ENCODE results near the gene PRRX1.

PRRX1 gene

DNA sequence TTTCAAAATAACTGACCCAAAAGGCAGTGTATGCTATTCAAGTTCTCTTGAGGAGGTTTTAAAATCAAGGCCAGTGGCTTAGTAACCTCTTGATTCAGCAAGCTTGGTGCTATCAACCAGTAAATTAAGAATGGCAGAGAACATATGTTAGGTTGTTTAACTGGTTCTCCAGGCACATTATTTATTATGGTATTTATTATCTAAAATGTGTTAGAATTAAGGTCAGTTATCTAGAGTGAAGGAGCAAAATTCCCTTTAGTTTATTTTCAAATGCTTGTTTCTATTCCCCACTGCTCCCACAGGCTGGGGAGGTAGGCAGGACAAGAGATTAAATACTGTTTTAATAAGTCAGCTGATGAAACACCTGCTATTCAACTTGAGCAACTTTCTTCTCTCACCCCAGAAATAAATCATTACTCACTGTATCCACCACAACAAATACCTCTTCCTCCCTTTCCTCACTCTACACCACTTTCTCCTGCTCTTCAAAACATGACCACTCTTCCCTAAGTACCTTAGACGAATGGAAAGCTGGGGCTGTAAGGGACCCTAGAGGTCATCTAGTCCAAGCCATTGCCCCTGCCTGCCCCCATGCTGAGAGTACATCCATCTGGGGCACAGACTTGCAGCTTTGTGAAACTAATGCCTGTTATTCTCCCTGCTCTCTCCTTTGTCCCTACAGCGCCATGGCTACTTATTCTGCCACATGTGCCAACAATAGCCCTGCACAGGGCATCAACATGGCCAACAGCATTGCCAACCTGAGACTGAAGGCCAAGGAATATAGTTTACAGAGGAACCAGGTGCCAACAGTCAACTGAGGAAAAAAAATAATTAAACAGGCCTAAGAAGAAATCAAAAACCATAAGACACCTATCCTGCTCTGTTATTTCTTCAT lies 71.7 kb downstream of the PRRX1 start:
- no peak for TF ChIP-seq BHLHE40 (IDR thresholded peaks at IDR 0.05; ENCODE audit: borderline replicate concordance)
- TF ChIP-seq NFRKB (IDR thresholded peaks at IDR 0.05), result no peak
- TF ChIP-seq SUZ12 (IDR thresholded peaks at IDR 0.05), result no peak
- no peak for TF ChIP-seq ELF4 (IDR thresholded peaks at IDR 0.05)
- no peak for TF ChIP-seq L3MBTL2 (conservative IDR thresholded peaks at IDR 0.05)
- TF ChIP-seq FOXM1 (IDR thresholded peaks at IDR 0.05; ENCODE audit: borderline replicate concordance), result no peak
- no peak for TF ChIP-seq FOXK2 (IDR thresholded peaks at IDR 0.05)
- no peak for TF ChIP-seq FOXA1 (IDR thresholded peaks at IDR 0.05)
- CTCF ChIA-PET, result no interaction called here

DNA sequence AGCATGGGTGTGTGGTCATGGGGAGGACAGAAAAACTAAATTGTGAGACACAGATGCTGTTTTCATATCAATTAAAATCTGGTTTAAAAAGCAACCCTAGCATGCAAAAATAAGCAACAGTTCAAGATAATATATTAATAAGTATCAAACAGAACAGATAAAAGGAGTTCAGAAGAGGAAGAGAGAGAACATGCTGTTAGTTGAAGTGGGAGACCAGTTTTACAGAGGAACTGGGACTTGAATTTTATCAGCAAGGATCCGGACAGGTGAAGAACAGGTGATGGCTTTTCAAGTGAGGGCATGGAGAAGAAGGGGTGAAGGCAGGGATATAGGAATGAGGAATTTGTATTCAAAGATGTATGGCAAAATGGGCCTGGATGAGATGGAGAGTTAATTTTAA lies 75.9 kb downstream of the PRRX1 start:
- CTCF ChIA-PET, result no interaction called here
- POLR2A ChIA-PET, result no interaction called here
- DNase-seq (ENCODE audit: extremely low spot score), result no peak
- TF ChIP-seq FOXM1 (IDR thresholded peaks at IDR 0.05; ENCODE audit: borderline replicate concordance) (no peak), SUZ12 (IDR thresholded peaks at IDR 0.05) (no peak), SP1 (IDR thresholded peaks at IDR 0.05) (no peak), L3MBTL2 (conservative IDR thresholded peaks at IDR 0.05) (no peak), FOXK2 (IDR thresholded peaks at IDR 0.05) (no peak), ARNT (IDR thresholded peaks at IDR 0.05) (no peak), LEF1 (IDR thresholded peaks at IDR 0.05; ENCODE audit: borderline replicate concordance) (no peak), HDGF (IDR thresholded peaks at IDR 0.05; ENCODE audit: borderline replicate concordance) (no peak), ELF4 (IDR thresholded peaks at IDR 0.05) (no peak), NFRKB (IDR thresholded peaks at IDR 0.05) (no peak)

More for the DNA sequence above, 71.7 kb downstream of the PRRX1 start:
- DNase-seq (ENCODE audit: extremely low spot score), result no peak
- POLR2A ChIA-PET, result no interaction called here

DNA sequence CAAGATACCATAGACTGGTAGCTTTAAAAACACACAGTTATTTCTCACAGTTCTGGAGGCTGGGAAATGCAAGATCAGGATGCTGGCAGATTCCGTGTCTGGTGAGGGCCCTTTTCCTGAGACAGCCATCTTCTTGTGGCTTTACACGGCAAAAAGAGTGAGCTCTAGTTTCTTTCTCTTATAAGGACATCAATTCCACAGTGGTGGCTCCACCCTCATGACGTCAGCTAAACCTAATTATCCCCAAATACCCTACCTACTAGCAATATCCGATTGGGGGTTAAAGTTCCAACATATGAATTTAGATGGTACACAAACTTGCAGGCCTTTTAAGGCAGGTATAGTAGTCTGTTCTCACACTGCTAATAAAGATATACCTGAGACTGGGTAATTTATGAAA lies 77.7 kb downstream of the PRRX1 start:
- DNase-seq (ENCODE audit: extremely low spot score), result no peak
- POLR2A ChIA-PET, result no interaction called here
- TF ChIP-seq BHLHE40 (IDR thresholded peaks at IDR 0.05; ENCODE audit: borderline replicate concordance) (no peak), FOXK2 (IDR thresholded peaks at IDR 0.05) (no peak), TARDBP (IDR thresholded peaks at IDR 0.05) (no peak), ELF4 (IDR thresholded peaks at IDR 0.05) (no peak), CTBP1 (IDR thresholded peaks at IDR 0.05; ENCODE audit: borderline replicate concordance) (no peak), HDGF (IDR thresholded peaks at IDR 0.05; ENCODE audit: borderline replicate concordance) (no peak), FOXM1 (IDR thresholded peaks at IDR 0.05; ENCODE audit: borderline replicate concordance) (no peak), NFRKB (IDR thresholded peaks at IDR 0.05) (no peak), LEF1 (IDR thresholded peaks at IDR 0.05; ENCODE audit: borderline replicate concordance) (no peak), ARNT (IDR thresholded peaks at IDR 0.05) (no peak), ZNF384 (IDR thresholded peaks at IDR 0.05) (no peak), SUZ12 (IDR thresholded peaks at IDR 0.05) (no peak), L3MBTL2 (conservative IDR thresholded peaks at IDR 0.05) (no peak), FOXA1 (IDR thresholded peaks at IDR 0.05) (no peak), SP1 (IDR thresholded peaks at IDR 0.05) (no peak)
- TF ChIP-seq, protein P1, sequence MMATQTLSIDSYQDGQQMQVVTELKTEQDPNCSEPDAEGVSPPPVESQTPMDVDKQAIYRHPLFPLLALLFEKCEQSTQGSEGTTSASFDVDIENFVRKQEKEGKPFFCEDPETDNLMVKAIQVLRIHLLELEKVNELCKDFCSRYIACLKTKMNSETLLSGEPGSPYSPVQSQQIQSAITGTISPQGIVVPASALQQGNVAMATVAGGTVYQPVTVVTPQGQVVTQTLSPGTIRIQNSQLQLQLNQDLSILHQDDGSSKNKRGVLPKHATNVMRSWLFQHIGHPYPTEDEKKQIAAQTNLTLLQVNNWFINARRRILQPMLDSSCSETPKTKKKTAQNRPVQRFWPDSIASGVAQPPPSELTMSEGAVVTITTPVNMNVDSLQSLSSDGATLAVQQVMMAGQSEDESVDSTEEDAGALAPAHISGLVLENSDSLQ (IDR thresholded peaks at IDR 0.05), result no peak
- CTCF ChIA-PET, result no interaction called here

DNA sequence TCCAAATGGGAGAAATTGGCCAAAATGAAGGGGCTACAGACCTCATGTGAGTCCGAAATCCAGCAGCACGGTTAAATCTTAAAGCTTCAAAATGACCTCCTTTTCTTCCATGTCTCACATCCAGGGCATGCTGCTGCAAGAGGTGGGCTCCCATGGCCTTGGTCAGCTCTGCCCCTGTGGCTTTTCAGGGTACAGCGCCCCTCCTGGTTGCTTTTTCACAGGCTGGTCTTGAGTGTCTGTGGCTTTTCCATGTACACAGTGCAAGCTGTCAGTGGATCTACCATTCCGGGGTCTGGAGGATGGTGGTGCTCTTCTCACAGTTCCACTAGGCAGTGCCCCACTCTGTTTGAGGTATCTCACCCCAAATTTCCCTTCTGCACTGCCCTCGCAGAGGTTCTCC lies 78.7 kb downstream of the PRRX1 start:
- no peak for TF ChIP-seq BHLHE40 (IDR thresholded peaks at IDR 0.05; ENCODE audit: borderline replicate concordance)
- no peak for TF ChIP-seq ELF4 (IDR thresholded peaks at IDR 0.05)
- no peak for TF ChIP-seq CTBP1 (IDR thresholded peaks at IDR 0.05; ENCODE audit: borderline replicate concordance)
- no peak for TF ChIP-seq HDGF (IDR thresholded peaks at IDR 0.05; ENCODE audit: borderline replicate concordance)
- TF ChIP-seq NFRKB (IDR thresholded peaks at IDR 0.05), result no peak
- TF ChIP-seq ARNT (IDR thresholded peaks at IDR 0.05), result no peak
- no peak for TF ChIP-seq L3MBTL2 (conservative IDR thresholded peaks at IDR 0.05)
- TF ChIP-seq, protein P1 (IDR thresholded peaks at IDR 0.05), result no peak
- TF ChIP-seq FOXM1 (IDR thresholded peaks at IDR 0.05; ENCODE audit: borderline replicate concordance), result no peak
- no peak for TF ChIP-seq TARDBP (IDR thresholded peaks at IDR 0.05)
- no peak for TF ChIP-seq FOXK2 (IDR thresholded peaks at IDR 0.05)
- TF ChIP-seq ZNF384 (IDR thresholded peaks at IDR 0.05), result no peak
- TF ChIP-seq FOXA1 (IDR thresholded peaks at IDR 0.05), result no peak
- TF ChIP-seq SUZ12 (IDR thresholded peaks at IDR 0.05), result no peak
- ChIA-PET CTCF (no interaction called here), POLR2A (no interaction called here)
- no peak for DNase-seq (ENCODE audit: extremely low spot score)

DNA sequence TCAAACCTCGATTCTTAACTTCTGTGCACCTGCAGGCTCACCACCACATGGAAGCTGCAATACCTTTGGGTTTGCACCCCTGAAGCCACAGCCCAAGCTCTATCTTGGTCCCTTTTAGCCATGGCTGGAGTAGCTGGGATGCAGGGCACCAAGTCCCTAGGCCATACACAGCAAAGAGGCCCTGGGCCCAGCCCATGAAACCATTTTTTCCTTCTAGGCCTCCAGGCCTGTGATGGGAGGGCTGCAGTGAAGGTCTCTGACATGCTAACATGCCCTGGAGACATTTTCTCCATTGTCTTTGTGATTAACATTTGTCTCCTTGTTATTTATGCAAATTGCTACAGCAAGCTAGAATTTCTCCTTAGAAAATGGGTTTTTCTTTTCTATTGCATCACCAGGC lies 79.2 kb downstream of the PRRX1 start:
- POLR2A ChIA-PET, result no interaction called here
- no peak for DNase-seq (ENCODE audit: extremely low spot score)
- CTCF ChIA-PET, result no interaction called here
- TF ChIP-seq ZNF384 (IDR thresholded peaks at IDR 0.05) (no peak), BHLHE40 (IDR thresholded peaks at IDR 0.05; ENCODE audit: borderline replicate concordance) (no peak), HDGF (IDR thresholded peaks at IDR 0.05; ENCODE audit: borderline replicate concordance) (no peak), L3MBTL2 (conservative IDR thresholded peaks at IDR 0.05) (no peak), SP1 (IDR thresholded peaks at IDR 0.05) (no peak), NFRKB (IDR thresholded peaks at IDR 0.05) (no peak), SUZ12 (IDR thresholded peaks at IDR 0.05) (no peak), CTBP1 (IDR thresholded peaks at IDR 0.05; ENCODE audit: borderline replicate concordance) (no peak), LEF1 (IDR thresholded peaks at IDR 0.05; ENCODE audit: borderline replicate concordance) (no peak), ELF4 (IDR thresholded peaks at IDR 0.05) (no peak), FOXA1 (IDR thresholded peaks at IDR 0.05) (no peak), ARNT (IDR thresholded peaks at IDR 0.05) (no peak), FOXK2 (IDR thresholded peaks at IDR 0.05) (no peak), TARDBP (IDR thresholded peaks at IDR 0.05) (no peak), FOXM1 (IDR thresholded peaks at IDR 0.05; ENCODE audit: borderline replicate concordance) (no peak)
- TF ChIP-seq, protein P1 (IDR thresholded peaks at IDR 0.05), result no peak

Measured in HEK293T (cell line).